ENCODE results near the gene YTHDF1.

YTHDF1 gene

GRCh38 chr20:63183422-63184146 lies 32.3 kb downstream of the YTHDF1 start:
- no peak for FAIRE-seq

DNA sequence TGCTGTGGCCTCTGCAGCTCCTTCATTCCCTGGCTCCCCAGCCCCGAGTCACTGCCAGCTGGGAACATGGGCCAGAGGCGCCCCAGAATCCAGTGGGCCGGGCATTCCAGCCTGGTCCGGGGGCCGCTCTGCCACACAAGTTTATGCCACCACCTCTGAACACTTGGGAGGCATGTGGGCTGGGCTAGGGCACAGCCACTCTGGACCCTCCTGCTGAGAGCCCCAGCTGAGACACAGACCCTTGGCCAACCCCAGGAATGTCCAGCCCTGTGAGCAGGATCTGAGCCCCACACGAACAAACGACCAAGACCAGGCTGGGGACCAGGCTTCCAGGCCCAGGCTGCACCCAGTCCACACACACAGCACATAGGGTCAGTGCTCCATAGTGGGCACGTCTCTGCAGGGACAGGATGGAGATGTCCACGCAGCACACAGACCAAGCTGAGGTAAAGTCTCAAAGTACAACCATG lies 33.0 kb downstream of the YTHDF1 start:
- no peak for FAIRE-seq

DNA sequence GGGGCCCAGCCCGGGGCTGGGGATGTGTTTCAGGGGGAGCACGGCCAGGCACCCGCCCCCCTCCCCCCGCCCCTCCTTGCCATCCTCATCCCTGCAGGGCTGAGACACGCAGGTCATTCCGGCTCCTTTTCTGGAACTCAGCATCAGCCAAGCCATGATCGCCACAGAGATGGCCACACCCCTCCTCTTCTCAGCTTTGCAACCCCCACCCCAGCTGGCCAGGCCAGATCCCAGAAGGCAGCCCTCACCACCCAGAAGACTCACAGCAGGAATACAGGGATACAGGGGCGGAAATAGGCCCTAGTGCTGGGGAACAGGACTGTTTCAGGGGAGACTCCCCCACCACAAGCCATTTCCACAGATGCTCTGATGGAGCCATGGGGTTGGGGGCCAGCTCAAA lies 33.5 kb downstream of the YTHDF1 start:
- FAIRE-seq: no peak

DNA sequence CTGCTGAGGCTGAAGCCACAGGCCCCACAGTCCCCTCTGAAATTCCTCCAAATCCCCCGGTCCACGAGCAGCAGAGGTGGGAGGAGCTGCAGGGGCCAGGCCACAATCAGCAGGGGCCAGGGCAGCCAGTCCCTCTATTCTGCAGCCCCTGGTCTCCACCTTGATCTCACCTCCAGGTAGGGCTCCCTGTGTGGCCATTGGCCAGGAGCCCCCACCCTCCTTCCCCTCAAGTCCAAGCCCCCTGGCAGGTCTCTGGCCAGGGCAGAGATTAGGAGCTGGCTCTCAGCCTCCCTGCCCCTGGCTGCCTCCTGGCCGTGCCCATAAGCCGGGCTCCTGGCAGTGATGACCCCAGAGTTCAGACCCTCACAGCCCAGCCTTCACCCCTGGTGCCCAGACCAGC lies 34.7 kb downstream of the YTHDF1 start:
- no peak for FAIRE-seq

- no peak for FAIRE-seq
These were observed 35.3 kb downstream of the YTHDF1 start for GRCh38 chr20:63180569-63181185.

GRCh38 chr20:63179687-63180568 lies 36.0 kb downstream of the YTHDF1 start:
- FAIRE-seq: no peak

- no peak for FAIRE-seq
These were observed 36.8 kb downstream of the YTHDF1 start for GRCh38 chr20:63178889-63179686.

- no peak for FAIRE-seq
These were observed 37.5 kb downstream of the YTHDF1 start for GRCh38 chr20:63178446-63178820.

DNA sequence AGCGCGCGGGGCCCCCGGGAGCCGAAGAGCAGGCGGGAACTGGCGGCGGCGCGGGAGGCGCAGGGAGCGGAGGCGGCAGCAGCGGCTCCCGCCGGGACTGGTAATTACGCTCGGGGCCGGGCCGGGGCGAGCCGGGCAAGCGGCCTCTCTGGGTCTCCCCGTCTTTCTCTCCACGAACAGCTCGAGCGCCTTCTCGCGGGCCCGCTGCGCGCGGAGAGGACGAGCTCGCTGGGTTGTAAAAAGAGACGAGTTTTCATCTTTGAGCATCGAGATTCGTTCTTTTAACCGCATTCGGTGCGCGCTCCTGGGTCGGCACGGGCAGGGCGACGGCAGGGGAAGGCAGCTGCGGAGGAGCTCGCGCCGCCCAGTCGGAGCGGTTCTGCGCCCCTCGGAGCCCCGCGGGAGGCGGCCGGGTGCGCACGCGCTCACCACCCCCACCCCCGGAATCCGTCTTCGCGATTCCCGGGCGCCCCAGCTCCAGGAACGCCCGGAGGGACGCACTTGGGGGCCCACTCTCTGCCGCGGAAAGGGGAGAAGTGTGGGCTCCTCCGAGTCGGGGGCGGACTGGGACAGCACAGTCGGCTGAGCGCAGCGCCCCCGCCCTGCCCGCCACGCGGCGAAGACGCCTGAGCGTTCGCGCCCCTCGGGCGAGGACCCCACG lies 38.0 kb downstream of the YTHDF1 start:
- FAIRE-seq: no peak

GRCh38 chr20:63177134-63177784 lies 38.7 kb downstream of the YTHDF1 start:
- no peak for FAIRE-seq

- no peak for FAIRE-seq
These were observed 39.4 kb downstream of the YTHDF1 start for GRCh38 chr20:63176427-63177133.

- no peak for FAIRE-seq
These were observed 39.9 kb downstream of the YTHDF1 start for GRCh38 chr20:63176034-63176426.

DNA sequence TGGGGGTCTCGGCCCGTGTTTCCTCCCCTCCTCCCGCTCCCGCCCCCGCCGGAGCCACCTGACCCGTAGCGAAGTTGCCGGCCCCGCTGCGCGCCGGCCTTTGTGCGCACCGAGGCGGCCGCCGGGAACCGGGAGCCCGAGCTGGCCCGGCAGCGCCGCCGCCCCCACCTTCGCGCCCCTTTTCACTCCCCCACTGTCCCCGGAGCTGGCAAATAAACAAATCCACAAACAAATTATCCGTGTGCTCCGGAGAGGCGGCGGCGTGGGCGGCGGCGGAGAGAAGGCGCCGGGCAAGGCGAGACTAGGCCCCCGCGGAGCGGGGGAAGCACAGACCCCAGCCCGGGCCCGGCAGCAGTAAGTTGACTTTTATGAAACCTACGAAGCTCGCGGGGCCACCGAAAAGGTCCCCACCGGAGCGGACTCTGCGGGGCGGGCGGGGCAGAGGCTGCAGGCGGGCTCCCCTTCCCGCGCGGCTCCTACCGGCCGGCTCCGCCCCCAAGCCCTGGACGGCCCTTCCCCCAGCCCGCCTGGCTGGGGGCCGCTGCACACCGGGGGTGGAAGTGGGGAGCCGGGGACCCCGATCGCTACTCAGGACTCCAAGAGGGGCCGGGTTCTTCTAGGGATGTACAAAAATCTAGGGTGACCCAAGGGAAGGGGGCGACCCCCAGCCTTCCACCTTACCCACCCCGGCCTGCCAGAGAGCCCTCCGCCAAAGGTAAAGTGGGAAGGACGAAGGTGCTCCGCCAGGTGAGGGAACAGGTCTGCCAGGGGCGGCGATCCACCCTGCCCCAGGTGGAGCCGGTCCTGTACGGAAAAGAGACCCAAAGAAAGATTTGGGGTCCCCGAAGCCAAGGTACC lies 40.7 kb downstream of the YTHDF1 start:
- FAIRE-seq: no peak

- no peak for FAIRE-seq
These were observed 41.5 kb downstream of the YTHDF1 start for GRCh38 chr20:63174309-63175037.

GRCh38 chr20:63173552-63174191 lies 42.3 kb downstream of the YTHDF1 start:
- FAIRE-seq: no peak

DNA sequence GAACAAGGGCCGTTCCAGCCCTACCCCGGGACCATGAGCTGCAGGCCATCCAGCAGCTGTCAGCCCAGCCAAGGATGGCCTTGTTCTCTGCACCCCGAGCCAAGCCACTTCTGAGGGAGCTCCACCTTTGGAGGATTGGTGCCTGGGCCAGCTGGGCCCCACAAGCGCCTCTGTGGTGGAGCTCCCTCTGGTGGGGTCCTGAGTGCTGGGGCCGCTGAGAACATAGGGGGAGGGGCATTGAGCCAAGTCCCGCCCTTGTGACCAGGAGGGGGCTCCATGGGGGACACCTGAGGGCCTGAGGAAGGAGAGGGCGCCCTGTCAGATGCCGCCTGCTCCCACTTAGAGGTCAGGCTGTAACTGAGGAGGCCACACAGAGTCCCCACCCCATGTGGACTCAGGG lies 43.2 kb downstream of the YTHDF1 start:
- FAIRE-seq: no peak

DNA sequence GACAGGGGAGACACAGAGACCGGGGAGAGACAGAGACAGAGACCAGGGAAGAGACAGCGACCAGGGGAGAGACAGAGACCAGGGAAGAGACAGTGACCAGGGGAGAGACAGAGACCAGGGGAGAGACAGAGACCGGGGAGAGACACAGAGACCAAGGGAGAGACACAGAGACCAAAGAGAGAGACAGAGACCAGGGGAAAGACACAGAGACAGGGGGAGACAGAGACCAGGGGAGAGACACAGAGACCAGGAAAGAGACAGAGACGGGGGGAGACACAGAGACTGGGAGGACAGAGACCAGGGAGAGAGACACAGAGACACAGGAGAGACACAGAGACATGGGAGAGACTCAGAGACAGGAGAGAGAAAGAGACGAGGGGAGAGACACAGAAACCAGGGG lies 43.9 kb downstream of the YTHDF1 start:
- no peak for FAIRE-seq

DNA sequence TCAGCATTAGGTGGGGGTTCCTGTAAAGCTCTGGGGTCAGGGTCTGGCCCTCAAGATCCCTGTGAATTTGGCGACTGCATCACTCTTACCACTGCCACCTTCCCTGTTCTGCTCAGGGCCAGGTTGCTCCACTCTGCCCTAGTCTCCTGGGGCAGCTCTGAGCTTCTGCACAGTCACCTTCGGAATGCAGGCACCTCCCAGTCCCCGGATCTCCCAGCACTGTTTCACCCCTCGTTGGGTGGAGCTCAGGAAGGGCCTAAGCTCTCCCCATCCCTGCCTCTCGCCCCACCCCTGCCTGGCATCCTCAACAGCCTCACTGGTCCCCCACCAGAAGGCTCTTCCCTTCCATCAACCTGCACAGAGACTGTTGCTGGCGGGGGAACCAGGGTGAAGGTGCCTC lies 46.2 kb downstream of the YTHDF1 start:
- FAIRE-seq: no peak

GRCh38 chr20:63168861-63169260 lies 47.1 kb downstream of the YTHDF1 start:
- FAIRE-seq: no peak
